Right lobe of liver (tissue), 6 donors: Measurements from ENCODE around the gene TMPRSS2. TPM values are rescaled to one million over a fixed set of nuclear protein-coding genes. Genes with fewer than 3 reads are reported as not detected.
A peak's percentile ranks its signal among the peaks of the same experiment; 100 is the strongest.

Experiments
- ATAC-seq, 4 donors: fragments of 200-7000 bp; cut with Tn5 transposase; one replicate each; pipeline ENCODE4 v1.9.1; 2020; ENCODE audit warnings: mild to moderate bottlenecking in 4 of 4, moderate library complexity in 4 of 4
- DNase-seq, 3 donors: peaks; one replicate each; pipeline ENCODE4 v3.0.0-alpha.2; 2020
- H3K27ac ChIP-seq, 3 donors: fragments of 200-600 bp; one replicate each; pipeline ENCODE4 v1.8.0; 2022
- H3K27me3 ChIP-seq, 2 donors: fragments of 200-600 bp; one replicate each; pipeline ENCODE4 v1.8.0; 2022
- H3K36me3 ChIP-seq, 4 donors: fragments of 200-600 bp; sonication (generic) in 1 of 4; one replicate each; pipeline versions ENCODE4 v1.5.1 to v1.8.0; 2017 to 2022; ENCODE audit warnings: control low read depth in 1 of 4
- H3K4me1 ChIP-seq, 4 donors: fragments of 200-600 bp; sonication (generic) in 1 of 4; one replicate each; pipeline versions ENCODE4 v1.5.1 to v1.8.0; 2017 to 2022; ENCODE audit warnings: control low read depth in 1 of 4
- H3K4me3 ChIP-seq, 3 donors: fragments of 200-600 bp; one replicate each; pipeline ENCODE4 v1.8.0; 2022
- H3K9me3 ChIP-seq, 4 donors: fragments of 200-600 bp; sonication (generic) in 1 of 4; one replicate each; pipeline versions ENCODE4 v1.5.1 to v1.8.0; 2017 to 2022; ENCODE audit warnings: control low read depth in 1 of 4
- CTCF ChIP-seq, 4 donors: fragments of 200-600 bp in 3 of 4; fragments of 450-650 bp in 1 of 4; IDR thresholded peaks; one replicate each; pipeline versions ENCODE4 v1.5.1 to v1.8.0; 2016 to 2022; ENCODE audit warnings: antibody characterized with exemption in 4 of 4, mild to moderate bottlenecking in 2 of 4
- POLR2A ChIP-seq: fragments of 450-650 bp; IDR thresholded peaks from one replicate; pipeline ENCODE4 v1.6.1; 2017; ENCODE audit warnings: antibody characterized with exemption, mild to moderate bottlenecking
- WGBS: methylation state at CpG from one replicate; pipeline ENCODE4 v1.1.6; 2018; ENCODE audit warnings: low coverage, low lambda C conversion rate; ENCODE audit not compliant: insufficient coverage; ENCODE audit errors: missing lambda C conversion rate; 5-methylcytosine and 5-hydroxymethylcytosine counted together
- intact Hi-C, 2 donors: fragments of 100-400 bp; cut with DNase I; formaldehyde crosslinking; loops; one replicate each; pipeline versions ENCODE4 v1.11.2 to v1.14.1; 2022
- total RNA-seq, 6 experiments: library from RNA; depleted of rRNA in 2 of 6; stranded (reverse); fragments of >200 nt in 2 of 6; fragmentation: NEBNext Ultra II Directional in 3 of 6; extraction: Animal tissue kit (Norgen Biotek cat#: 25700) in 3 of 6; gene quantifications; one replicate each; pipeline versions ENCODE4 v1.1.0 to v1.2.4, GENCODE V29; 2016 to 2023
- donor health status: DM: no; HTN: yes; CAD: no.
- donor health status: DM: no; HTN: no; CAD: no.
- donor health status: DM: no; HTN: no; CAD: no.
- donor health status: DM: no; HTN: yes; CAD: no.
- donor health status: DM: no; HTN: yes; CAD: no.

The TMPRSS2 gene
- total RNA-seq, 6 experiments from 2014 or later, result 19.3 to 53.7 (median 20.8) TPM

GRCh38 chr21:41547111-41547510, 39.2 kb upstream of the TMPRSS2 start:
- no peak overlapping the region for H3K27ac ChIP-seq
- DNase-seq (no peak), ATAC-seq (no peak)
- no peaks in the 10 kb centered on the region for H3K9me3 ChIP-seq
- H3K27me3 ChIP-seq, result no peaks in the 10 kb centered on the region
- intact Hi-C loops, result no loop called here
- 69% methylated on average over 2 of the region's 3 CpGs for WGBS
- no peak overlapping the region for H3K4me3 ChIP-seq
- no peaks in the 10 kb centered on the region for H3K4me1 ChIP-seq
- no peaks in the 10 kb centered on the region for H3K36me3 ChIP-seq
- TF ChIP-seq POLR2A (no peak), CTCF (IDR thresholded peaks at IDR 0.05) (no peak)

GRCh38 chr21:41545500-41546359, 37.8 kb upstream of the TMPRSS2 start:
- no peaks in the 10 kb centered on the region for H3K27me3 ChIP-seq
- peak in 1 of 4 donors; percentile 36 for ATAC-seq
- no peaks in the 10 kb centered on the region for H3K4me1 ChIP-seq
- intact Hi-C loops, result no loop called here
- DNase-seq, result no peak
- H3K27ac ChIP-seq, result no peak overlapping the region
- H3K9me3 ChIP-seq, result no peaks in the 10 kb centered on the region
- H3K36me3 ChIP-seq, result no peaks in the 10 kb centered on the region
- H3K4me3 ChIP-seq, result no peak overlapping the region
- WGBS, result 50% methylated on average over 7 of the region's 7 CpGs
- TF ChIP-seq POLR2A, result no peak
- no peak for TF ChIP-seq CTCF (IDR thresholded peaks at IDR 0.05)

DNA sequence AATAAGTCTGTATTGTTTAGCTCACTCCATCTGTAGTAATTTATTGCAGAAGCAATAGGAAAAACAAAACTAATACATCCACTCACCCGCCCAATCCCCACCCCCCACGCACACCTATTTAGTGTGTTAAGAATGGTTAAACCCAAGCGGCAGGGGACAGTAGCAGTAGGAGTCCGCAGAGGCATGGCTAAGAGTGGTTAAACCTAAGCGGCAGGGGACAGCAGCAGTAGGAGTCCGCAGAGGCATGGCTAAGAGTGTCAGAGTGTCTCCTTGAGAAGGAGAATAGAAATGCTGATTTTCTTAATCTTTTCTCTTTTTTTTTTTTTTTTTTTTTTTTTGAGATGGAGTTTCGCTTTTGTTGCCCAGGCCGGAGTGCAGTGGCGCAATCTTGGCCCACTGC, 34.8 kb upstream of the TMPRSS2 start:
- DNase-seq, result no peak
- Histone ChIP-seq H3K27me3 (no peaks in the 10 kb centered on the region), H3K4me1 (no peaks in the 10 kb centered on the region), H3K27ac (no peak overlapping the region), H3K36me3 (no peaks in the 10 kb centered on the region), H3K4me3 (no peak overlapping the region), H3K9me3 (no peaks in the 10 kb centered on the region)
- intact Hi-C loops, result no loop called here
- WGBS, result 89% methylated on average over 7 of the region's 9 CpGs
- TF ChIP-seq CTCF (IDR thresholded peaks at IDR 0.05) (no peak), POLR2A (no peak)
- no peak for ATAC-seq

- H3K4me3 ChIP-seq, result no peak overlapping the region
- 77% methylated on average over 6 of the region's 8 CpGs for WGBS
- ATAC-seq (no peak), DNase-seq (no peak)
- H3K36me3 ChIP-seq, result no peaks in the 10 kb centered on the region
- no peaks in the 10 kb centered on the region for H3K27me3 ChIP-seq
- H3K9me3 ChIP-seq, result no peaks in the 10 kb centered on the region
- TF ChIP-seq CTCF (IDR thresholded peaks at IDR 0.05) (no peak), POLR2A (no peak)
- intact Hi-C loops, result no loop called here
- H3K27ac ChIP-seq, result no peak overlapping the region
- no peaks in the 10 kb centered on the region for H3K4me1 ChIP-seq
Observed at GRCh38 chr21:41537356-41537755, 29.4 kb upstream of the TMPRSS2 start.
